SKM-1 (cell line): ENCODE results near the gene SCYGR6.
"Not testable (repeated sequence)": the region's sequence is repeated elsewhere in the genome, so short reads cannot be mapped to it uniquely, and the experiment has no call there.

ENCODE experiments used
- DNase-seq: peaks from one replicate; lab custom pipeline; 2025; ENCODE audit not compliant: unreplicated experiment; lab: John Stamatoyannopoulos, UW

Gene SCYGR6, protein sequence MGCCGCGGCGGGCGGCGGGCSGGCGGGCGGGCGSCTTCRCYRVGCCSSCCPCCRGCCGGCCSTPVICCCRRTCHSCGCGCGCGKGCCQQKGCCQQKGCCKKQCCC

GRCh38 chr2:227724394-227725039, at the start of gene SCYGR6:
Gene SCYGR6 (minus strand): TSS chr2:227724757. CDS start chr2:227724757, 0 bp downstream.
- peak; percentile 13 for DNase-seq

DNA sequence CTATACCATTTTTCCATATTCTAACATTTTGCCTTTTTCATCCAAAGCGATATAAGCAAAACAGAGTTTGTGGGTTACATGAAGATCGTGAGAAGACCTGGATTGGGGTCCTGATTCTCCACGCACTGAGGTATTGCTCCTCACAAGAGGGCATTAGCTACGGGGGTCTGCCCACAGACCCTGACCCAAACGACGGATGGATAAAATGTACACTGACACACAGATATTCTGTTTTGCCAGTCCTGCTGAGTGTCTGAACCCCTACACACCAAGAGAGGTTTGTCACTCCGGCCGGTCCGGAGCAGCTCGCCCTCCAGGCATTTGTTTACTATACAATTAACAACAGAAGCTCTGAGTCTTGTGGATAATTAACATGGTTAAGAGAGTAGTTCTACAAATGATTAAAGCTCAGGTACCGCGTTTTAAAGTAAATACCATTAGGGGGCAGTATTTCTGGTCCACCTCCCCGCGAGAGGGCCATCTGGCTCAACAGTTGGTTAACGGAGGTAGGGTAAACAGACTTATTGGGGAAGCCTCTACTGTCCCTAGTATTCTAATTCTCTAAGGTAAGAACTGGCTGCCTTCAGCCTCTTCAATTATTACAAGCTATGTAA, 49.6 kb upstream of the SCYGR6 start:
- DNase-seq = no peak

- no peak for DNase-seq
These were observed 48.4 kb upstream of the SCYGR6 start for GRCh38 chr2:227772932-227773331.

GRCh38 chr2:227772197-227772661, 47.7 kb upstream of the SCYGR6 start:
- no peak for DNase-seq

DNA sequence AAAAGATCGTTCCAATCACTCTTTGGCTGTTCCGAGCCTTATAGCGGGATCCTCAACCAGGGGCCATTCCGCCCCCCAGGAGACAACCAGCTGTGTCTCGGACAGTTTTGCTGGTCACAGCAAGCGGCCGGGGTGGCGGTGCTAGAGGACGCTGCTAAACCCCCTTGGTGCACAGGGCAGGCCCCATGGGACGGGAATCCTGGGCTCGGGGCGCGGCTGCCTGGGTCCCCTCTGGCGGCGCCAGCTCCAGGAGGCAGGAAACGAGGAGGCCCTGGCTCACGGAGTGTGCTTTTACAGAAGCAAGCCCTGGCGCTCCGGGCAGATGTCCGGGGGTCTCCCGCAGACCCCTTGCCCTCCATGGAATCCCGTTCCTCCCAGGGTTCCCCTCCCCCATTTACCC, 43.3 kb upstream of the SCYGR6 start:
- DNase-seq = no peak

- DNase-seq = peak; percentile 81
These were observed 41.9 kb upstream of the SCYGR6 start for GRCh38 chr2:227766373-227766883.

- DNase-seq = no peak
These were observed 41.3 kb upstream of the SCYGR6 start for GRCh38 chr2:227765788-227766372.

- DNase-seq = no peak
These were observed 37.4 kb upstream of the SCYGR6 start for GRCh38 chr2:227761740-227762476.

DNA sequence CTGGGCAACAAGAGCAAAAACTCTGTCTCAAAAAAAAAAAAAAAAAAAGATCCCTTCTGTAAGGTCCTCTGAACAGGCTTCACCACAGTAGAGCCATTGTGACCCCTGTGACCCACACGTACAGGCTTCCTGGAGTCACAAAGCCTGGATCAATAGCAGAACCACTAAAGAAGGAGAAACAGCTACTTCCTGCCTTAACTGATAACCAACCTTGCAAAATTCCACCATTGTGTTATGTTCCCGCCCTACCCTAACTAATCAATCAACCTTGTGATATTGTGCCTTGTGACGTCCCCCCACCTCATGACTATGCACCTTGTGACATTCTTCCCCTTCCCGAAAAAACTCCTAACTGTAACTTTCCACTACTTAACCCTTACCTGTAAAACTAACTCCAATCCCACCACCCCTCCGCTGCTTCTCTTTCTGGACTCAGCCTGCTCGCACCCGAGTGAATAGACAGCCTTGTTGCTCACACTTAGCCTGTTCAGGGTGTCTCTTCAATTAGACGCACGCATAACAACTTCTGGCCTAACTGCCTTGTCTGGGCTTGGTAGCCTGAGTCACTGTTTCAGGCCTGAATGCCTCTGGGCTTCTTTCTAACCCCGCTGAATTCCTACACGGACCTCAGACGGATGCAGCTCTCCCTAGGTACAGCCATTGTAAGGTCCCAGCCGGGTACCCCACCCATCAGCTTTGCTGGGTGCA, 35.0 kb upstream of the SCYGR6 start:
- no peak for DNase-seq

- not testable (repeated sequence) for DNase-seq
These were observed 31.7 kb upstream of the SCYGR6 start for GRCh38 chr2:227756261-227756660.

GRCh38 chr2:227748079-227748478, 23.5 kb upstream of the SCYGR6 start:
- no peak for DNase-seq

GRCh38 chr2:227745594-227745993, 21.0 kb upstream of the SCYGR6 start, which contains the start of gene SCYGR8:
Gene SCYGR8 (plus strand): TSS chr2:227745894. CDS start chr2:227745894, 0 bp downstream.
- no peak for DNase-seq

GRCh38 chr2:227740705-227741104, 16.1 kb upstream of the SCYGR6 start:
- not testable (repeated sequence) for DNase-seq

DNA sequence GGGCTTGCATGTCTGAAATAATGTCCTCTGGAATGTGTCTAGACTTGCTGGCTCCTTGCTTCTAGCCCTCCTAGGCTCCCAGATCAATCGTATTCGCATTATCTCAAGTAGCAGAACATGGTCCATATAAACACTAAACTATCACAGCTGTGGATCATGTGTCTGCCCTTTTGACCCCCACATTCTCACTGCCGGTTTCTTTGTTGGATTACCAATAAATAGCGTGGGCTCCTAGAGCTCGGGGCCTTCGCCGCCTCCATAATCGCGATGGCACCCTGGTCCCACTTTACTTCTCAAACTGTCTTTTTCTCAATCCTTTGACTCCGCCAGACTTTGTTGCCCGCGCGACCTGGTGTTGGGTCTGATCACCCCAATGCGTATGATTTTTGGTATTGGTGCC, 14.8 kb upstream of the SCYGR6 start:
- no peak for DNase-seq

GRCh38 chr2:227728035-227728434, 3.5 kb upstream of the SCYGR6 start, which contains the start of gene SCYGR7:
Gene SCYGR7 (plus strand): TSS chr2:227728335. CDS start chr2:227728335, 0 bp downstream.
- DNase-seq = no peak

DNA sequence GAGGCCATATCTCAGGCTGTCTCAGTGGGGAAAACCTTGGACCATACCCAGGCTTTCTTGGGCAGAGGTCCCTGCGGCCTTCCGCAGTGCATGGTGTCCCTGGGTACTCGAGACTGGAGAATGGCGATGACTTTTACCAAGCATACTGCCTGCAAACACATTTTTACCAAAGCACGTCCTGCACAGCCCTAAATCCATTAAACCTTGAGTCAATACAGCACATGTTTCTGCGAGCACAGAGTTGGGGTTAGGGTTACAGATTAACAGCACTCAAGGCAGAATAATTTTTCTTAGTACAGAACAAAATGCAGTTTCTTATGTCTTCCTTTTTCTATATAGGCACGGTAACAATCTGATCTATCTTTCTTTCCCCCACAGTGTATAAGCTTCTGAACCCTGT, 1.7 kb downstream of the SCYGR6 start:
- not testable (repeated sequence) for DNase-seq

DNA sequence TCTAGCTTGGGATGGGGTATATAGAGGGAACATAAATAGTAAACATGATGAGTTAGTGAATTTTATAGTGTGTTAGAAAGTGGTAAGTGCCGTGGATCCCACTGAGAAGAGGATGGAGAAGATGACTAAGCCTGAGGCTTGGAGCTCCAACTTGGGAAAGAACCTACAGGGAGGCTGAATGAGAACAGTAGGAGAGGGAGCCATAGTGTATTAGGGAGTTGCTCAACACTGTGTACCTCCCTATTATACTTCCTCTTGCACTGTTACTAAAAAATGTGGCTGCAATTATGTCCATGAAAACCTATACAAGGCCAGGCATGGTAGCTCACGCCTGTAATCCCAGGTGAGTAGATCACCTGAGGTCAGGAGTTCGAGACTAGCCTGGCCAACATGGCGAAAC, 3.9 kb downstream of the SCYGR6 start:
- DNase-seq = peak; percentile 24

GRCh38 chr2:227719641-227720040, 4.9 kb downstream of the SCYGR6 start:
- DNase-seq = peak; percentile 5

DNA sequence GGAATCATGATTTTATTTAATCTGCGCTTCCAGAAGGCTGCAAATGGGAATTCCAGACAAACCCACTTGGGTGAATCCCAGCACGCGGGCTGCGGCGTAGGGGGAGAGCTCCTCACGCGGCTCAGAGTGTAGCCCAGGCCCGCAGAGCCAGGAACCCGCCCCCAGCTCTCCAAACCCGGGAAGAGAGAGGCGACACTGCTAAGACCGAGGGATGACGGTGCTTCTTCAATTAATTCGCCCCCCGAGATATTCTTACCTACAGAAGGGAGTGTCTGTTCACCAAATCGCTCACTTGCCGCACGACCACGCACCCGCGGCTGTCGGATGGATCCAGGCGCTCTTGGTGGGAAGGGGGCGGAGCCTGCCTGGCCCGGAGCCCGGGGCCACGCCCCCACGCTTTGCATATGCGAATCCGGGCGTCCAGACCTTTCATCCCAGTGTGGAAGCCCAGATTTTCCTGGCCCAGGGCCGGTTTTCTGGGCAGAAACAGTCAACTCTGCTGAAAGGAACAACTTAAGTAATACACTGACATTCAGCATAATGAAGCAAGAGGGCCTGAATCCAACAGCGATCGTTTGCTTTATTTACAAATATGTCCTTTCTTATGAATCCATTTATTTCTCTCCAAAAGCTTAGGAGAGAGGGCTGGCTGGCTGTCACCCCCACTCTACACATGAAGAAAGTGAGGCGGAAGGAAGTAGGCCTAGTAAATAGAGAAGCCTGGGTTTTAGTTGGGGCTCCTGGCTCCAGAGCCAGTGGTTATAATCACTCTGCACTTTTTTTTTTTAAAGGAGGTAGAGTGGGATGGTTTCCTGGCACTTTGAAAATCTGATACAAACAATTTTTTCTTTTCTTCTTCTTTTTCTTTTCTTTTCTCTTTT, 6.6 kb downstream of the SCYGR6 start, which contains the start of gene SLC19A3:
Gene SLC19A3 (minus strand): TSS at position 342 of the 881 bp plus-strand sequence. CDS start 15,710 bp downstream, outside the sequence.
- DNase-seq = no peak
